Tibial nerve (tissue), 4 donors: ENCODE results near the gene TCF7L1.
A peak's percentile ranks its signal among the peaks of the same experiment; 100 is the strongest.

ENCODE experiments used
- EP300 ChIP-seq, 2 donors: sonication (generic); formaldehyde crosslinking; IDR thresholded peaks; one replicate each; pipeline ENCODE4 v1.6.1; 2017; ENCODE audit warnings: antibody characterized with exemption in 2 of 2, mild to moderate bottlenecking in 1 of 2
- POLR2A ChIP-seq, 2 donors: fragments of 450-650 bp; IDR thresholded peaks; one replicate each; pipeline ENCODE4 v1.6.1; 2017; ENCODE audit warnings: antibody characterized with exemption in 2 of 2, mild to moderate bottlenecking in 2 of 2, moderate library complexity in 2 of 2
- TF ChIP-seq, protein P1 (sequence below), 5 experiments: fragments of 200-600 bp in 3 of 5; fragments of 450-650 bp in 2 of 5; sonication (generic) in 3 of 5; IDR thresholded peaks; one replicate each; pipeline ENCODE4 v1.5.1; 2016 to 2019; ENCODE audit warnings: antibody characterized with exemption in 5 of 5, mild to moderate bottlenecking in 3 of 5, moderate library complexity in 2 of 5

GRCh38 chr2:85327822-85328617 lies 194.8 kb downstream of the TCF7L1 start, which contains the start of gene TGOLN2:
- TF ChIP-seq POLR2A (IDR thresholded peaks at IDR 0.05) (peak; percentile 97 to 98), EP300 (IDR thresholded peaks at IDR 0.05) (peak in 1 of 2 donors; percentile 99)
- TF ChIP-seq, protein P1, sequence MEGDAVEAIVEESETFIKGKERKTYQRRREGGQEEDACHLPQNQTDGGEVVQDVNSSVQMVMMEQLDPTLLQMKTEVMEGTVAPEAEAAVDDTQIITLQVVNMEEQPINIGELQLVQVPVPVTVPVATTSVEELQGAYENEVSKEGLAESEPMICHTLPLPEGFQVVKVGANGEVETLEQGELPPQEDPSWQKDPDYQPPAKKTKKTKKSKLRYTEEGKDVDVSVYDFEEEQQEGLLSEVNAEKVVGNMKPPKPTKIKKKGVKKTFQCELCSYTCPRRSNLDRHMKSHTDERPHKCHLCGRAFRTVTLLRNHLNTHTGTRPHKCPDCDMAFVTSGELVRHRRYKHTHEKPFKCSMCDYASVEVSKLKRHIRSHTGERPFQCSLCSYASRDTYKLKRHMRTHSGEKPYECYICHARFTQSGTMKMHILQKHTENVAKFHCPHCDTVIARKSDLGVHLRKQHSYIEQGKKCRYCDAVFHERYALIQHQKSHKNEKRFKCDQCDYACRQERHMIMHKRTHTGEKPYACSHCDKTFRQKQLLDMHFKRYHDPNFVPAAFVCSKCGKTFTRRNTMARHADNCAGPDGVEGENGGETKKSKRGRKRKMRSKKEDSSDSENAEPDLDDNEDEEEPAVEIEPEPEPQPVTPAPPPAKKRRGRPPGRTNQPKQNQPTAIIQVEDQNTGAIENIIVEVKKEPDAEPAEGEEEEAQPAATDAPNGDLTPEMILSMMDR (IDR thresholded peaks at IDR 0.05) = peak in 2 of 5 experiments; percentile 43 to 51
